ENCODE measurements around the gene PGAM2.

Gene PGAM2

DNA sequence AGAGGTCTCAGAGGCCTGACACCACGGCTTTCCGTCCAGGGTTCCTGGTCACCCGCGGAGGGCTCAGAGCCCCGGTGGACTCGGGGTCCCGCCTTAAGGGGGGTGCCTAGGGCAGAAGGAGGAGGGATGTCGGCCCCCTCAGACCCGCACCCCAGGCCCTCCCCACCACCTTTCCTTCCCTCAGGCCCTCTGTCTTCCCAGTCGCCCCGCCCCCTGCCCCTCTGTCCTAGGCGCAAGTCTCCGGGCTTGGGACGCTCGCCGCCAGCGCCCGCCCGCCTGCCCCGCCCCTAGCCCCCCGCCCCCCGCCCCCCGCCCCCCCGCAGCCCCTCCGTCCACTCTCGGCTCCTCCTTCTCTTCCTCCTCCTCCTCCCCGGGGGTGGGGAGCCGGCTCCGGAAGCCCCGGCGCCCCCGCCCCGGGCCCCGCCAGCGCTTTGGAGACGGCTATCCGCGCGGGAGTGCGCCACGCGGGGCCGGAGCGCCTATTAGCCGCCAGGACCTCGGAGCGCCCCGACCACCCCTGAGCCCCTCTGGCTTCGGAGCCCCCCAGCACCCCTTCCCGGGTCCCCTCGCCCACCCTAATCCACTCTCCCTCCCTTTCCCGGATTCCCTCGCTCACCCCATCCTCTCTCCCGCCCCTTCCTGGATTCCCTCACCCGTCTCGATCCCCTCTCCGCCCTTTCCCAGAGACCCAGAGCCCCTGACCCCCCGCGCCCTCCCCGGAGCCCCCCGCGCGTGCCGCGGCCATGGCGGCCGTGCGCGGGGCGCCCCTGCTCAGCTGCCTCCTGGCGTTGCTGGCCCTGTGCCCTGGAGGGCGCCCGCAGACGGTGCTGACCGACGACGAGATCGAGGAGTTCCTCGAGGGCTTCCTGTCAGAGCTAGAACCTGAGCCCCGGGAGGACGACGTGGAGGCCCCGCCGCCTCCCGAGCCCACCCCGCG is 38.8 kb upstream of the PGAM2 start, which contains the start of gene AEBP1:
Gene AEBP1 (plus strand): TSS at position 423 of the 937 bp plus-strand sequence. CDS start 321 bp downstream, at position 744.
- no peak for DNase-seq (ENCODE audit: low read depth in 2 of 2)

DNA sequence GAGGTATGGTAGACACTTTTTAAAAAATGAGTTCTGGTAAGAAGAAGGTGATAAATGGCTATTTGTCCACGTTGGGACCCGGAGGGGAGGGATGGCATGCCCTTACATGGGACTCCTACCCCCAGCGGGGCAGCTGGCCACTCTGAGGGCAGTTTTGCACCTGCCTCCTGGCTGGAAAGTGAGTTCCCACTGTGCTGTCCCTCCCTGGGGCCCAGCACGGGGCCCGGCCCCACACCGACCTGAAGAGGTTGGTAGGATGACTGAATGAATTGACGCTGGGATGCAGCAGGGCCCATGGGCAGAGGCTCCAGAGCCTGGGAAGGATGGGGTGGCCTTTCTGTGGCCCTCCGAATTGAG is 38.2 kb upstream of the PGAM2 start:
- no peak for DNase-seq (ENCODE audit: low read depth in 2 of 2)

DNA sequence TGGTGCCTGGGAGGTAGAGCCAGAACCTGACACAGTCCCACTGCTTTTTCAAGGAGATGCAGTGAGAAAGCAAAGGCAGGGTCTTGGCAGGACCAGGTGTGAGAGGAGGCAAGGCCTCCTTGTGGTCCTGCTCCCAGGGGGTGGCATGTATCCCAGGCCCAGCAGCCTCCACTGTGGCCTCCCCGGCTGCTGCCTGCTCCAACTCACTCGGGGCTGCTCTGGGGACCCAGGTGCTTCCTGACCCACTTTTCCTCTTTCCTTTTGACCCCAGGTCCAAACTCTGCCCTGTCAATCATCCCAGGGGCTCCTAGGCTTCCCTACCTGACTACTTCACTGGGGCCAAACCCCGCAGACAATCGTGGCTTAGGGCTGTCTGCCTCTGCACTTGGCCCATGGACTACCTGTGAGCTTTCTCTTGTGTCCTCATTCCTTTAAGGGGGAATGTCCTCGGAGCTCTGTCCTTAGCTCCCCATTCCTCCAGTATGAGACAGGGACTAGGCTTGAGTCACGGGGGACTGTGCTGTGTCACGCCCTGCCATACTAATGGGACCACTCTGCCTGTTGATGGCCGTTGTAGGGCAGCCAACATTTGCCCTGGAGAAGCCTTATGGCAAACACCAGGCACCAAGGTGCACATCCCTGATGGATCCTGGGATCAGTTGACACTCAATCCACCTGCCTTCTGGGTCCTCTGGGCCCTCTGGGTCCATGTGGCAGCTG is 37.6 kb upstream of the PGAM2 start:
- no peak for DNase-seq (ENCODE audit: low read depth in 2 of 2)

DNA sequence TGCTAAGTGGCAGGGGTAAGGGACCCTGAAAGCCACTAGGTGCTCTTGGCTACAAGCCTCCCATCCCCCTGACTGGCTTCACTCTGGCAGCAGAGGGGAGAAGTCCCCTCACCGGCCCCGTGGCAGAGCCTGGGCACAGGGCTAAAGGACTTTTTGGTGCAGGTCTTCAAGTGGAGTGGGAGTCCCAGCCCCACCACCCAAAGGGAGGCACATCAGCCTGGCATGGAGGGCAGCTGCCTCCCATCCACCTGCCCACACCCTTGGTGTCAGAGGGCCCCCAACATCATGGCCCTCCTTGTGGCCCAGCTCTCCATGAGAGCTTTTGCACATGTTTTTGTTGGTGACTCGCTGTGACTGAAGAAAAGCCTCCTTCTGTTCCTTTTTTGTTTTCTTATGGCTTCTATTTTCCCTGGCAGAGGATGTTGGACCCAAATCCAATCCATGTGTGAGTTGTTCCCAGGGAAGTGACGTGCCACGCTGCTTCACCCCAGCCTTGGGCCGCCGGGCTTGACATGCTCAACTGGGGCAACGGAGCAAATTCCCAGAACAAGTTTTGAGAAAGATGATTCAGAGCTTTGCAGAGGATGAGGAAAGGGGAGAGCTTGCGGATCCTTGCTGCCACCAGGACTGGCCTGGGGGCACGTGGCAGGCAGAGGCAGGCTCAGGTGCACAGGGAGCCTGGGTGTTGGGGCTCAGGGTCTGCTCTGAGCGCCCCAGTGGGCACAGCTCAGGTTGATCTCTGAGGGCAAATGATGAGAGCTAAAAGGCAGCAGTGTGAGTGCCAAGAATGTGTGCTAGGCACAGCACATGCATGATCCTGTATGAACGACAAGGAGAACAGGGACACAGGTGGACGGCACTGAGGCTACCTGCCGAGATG is 36.8 kb upstream of the PGAM2 start:
- no peak for DNase-seq (ENCODE audit: low read depth in 2 of 2)

DNA sequence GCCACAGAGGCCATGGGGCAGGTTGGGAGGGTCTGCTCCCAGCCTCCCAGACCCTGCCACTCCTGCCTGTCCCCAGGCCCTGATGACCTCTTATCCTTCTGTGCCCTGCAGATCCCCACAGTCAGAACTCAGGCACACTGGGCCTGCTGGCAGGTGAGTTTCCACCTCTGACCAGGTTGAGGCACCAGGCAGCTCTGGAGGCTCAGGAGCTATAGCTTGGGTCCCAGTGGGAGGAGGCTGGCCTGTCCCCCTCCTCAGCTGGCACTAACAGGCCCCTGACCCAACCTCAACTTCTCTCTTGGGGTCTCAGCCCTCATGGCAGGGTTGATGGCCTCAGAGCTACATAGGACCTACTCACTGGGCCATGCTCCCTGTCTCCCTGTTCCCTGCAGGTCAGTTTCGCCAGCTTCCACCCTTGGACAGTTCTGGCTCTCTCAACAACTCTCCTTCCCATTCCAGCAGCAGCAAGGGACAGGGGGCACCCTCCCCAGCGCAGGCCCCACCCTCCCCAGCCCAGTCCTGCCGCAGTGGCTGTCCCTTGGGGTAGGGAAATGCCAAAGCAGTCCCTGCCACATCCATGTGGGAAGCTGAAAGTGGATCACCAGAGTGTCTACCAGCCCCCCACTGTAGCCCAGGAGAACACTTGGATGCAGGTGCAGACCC is 36.1 kb upstream of the PGAM2 start:
- DNase-seq (ENCODE audit: low read depth in 2 of 2) = no peak

DNA sequence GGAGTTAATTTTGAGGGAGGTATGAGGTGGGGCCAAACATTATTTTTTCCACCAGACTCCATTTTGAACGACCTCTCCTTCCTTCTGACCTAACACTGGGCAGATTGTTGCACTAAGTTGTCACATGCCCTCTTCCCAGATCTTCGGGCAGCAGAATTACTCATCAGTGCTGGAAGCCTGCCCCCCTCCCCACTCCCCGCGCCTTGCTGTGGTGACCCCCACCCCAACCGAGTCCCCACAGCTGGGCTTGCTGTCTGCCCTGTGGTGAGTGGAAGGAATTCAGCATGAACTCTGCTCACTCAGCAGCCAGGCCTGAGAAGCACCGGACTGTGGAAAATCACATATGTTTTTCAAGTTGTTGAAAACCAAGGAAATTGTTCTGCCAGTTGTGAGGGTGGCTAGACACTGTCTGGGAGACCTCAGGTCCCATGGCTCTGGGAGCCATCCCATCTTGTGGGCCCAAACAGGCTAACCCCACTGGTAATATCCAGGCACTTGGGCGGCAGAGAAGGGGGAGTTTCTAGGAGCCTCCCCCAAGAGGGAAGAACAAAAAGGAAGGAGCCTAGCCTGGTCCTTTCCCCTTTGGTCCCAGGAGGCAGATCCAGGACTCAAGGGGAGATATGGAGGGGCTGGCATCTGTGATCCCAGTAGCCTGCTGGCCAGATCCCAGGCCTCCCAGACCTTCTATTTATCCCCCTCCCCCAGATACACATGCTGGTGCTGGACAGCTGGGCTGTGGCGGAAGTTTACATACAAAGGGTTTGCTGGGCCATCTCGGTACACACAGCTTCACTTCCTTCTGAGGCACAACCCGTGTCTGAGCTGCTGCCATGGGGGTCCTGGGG is 35.3 kb upstream of the PGAM2 start:
- DNase-seq (ENCODE audit: low read depth in 2 of 2) = no peak

DNA sequence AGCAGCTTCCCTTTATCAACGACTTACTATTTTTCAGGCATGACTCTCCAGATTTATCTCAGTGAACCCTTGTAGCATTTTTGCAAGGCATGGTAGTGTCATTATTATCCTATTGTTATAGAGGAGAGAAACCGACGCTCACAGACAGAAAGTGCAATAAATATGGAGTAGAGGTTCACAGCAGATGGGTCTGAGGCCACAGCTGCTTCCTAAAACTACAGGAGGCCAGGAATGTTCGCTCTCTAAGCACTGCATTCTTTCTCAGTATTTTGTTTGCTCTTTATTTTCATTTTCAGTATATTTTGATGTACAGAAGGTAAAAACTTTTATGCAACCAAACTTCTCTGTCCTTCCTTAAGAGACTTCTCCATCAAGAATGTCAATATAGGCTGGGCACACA is 34.3 kb upstream of the PGAM2 start:
- no peak for DNase-seq (ENCODE audit: low read depth in 2 of 2)

DNA sequence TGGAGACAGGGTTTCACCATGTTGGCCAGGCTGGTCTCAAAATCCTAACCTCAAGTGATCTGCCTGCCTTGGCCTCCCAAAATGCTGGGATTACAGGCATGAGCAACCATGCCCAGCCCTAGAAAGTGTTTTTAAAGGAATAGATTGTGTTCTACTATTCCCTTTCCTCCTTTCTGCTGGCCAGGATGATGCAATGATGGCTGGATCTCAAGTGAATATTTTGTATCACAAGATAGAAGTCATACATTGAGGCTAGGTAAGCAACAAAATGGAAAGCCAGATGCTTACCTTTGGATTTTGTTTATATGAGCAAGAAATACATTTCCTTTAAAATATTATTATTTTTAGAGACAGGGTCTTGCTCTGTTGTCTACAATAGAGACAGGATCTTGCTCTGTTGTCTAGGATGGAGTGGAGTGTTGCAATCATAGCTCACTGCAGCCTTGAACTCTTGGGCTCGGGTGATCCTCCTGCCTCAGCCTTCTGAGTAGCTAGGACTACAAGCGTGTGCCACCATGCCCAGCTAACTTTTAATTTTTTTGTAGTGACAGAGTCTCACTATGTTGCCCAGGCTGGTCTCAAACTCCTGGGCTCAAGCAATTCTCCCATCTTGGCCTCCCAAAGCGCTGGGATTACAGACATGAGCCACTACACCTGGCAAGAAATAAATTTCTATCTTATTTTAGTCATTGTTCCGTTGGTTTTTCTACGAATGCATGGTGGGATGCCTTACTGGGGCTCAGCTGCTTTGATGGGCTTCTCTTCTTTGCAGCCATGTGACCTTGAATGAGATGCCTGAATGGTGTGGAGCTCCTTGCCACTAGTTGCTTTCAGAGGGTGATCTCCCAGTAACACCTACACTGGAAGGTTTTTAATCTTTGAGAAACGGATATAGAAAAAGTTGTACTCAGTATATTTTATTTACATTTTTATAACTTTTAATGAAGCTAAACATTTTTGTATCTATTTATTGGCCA is 33.0 kb upstream of the PGAM2 start:
- no peak for DNase-seq (ENCODE audit: low read depth in 2 of 2)

DNA sequence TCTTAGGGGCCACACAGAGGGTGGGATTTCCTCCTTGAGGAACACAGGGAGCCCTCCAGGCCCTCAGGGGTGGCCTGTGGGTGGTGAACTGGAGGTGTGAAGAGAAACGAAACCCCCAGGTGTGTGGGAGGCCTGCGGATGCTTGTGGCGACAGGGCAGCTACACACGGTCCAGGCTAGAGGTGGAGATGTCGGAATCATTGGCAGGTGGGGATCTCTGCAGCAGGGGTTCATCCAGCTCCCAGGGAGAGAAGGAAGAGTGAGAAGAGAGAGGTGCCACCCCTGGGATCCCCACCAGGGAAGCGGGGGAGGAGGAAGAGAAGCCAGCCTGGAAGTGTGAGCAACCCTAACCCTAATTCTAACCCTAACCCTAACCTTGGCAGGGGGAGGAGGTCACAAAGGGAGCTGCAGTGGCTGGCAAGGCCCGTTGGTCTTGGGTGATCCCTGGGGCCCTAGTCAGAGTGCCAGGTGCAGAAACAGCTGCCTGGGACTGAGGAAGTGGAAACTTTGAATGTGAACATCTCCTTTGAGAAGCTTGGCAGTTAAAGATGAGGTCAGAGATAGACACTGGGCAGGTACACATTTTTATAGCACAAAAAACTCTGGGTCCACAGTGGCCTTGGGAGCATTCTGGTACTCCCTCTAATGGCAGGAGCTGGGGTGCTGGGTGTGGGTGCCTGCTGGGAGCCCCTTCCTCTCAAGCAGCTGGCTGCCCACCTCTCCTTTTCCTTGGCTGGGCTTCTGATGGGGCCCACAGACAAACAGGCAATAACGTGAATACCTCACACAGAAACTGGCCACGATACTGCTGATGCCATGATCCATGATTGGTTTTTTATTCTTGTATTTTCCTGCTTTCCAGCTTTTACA is 31.9 kb upstream of the PGAM2 start:
- no peak for DNase-seq (ENCODE audit: low read depth in 2 of 2)

DNA sequence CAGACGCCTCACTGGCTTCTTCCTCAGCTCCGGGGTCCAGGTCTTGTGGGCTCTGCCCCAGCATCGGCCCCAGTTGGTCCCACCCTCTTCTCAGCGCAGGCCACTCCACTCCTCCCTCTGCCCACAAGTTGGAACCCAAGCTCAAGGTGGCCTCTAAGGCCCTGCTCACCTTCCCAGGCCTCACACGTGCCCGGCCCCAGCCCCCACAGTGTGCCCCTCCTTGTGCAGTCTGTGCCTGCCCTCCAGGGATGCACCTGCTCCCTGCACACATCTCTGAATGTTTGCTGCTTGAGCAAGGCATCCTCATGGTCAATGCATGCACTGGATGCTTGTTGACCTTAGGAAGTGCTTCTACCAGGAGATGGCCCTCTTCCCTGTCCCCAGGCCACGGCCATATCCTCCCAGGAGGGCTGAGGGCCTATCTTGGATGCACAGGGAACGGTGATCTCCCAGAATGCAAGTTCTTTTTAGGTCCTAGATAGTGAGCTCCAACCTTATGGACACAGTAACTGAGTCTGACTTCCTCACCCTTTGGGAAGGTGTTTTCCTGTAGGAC is 31.0 kb upstream of the PGAM2 start:
- no peak for DNase-seq (ENCODE audit: low read depth in 2 of 2)

DNA sequence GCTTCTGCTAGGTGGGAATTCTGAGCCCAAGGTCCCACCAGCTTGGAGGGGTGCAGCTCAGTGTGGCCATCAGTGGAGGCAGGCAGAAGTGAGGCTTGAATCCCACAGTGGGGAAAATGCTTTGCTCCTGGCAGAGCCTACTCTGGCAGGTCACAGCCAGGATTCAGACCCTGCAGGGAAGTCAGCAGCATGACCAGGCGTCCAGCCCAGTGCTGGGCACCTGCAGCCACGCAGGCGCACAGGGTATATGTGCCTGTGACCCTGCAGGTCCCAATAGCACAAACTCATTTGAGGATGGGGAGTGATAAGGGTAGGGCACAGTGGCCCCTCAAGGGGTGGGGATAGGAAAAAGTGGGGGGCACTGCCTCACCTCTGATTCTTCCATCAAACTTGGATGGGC is 30.4 kb upstream of the PGAM2 start:
- DNase-seq (ENCODE audit: low read depth in 2 of 2) = no peak

DNA sequence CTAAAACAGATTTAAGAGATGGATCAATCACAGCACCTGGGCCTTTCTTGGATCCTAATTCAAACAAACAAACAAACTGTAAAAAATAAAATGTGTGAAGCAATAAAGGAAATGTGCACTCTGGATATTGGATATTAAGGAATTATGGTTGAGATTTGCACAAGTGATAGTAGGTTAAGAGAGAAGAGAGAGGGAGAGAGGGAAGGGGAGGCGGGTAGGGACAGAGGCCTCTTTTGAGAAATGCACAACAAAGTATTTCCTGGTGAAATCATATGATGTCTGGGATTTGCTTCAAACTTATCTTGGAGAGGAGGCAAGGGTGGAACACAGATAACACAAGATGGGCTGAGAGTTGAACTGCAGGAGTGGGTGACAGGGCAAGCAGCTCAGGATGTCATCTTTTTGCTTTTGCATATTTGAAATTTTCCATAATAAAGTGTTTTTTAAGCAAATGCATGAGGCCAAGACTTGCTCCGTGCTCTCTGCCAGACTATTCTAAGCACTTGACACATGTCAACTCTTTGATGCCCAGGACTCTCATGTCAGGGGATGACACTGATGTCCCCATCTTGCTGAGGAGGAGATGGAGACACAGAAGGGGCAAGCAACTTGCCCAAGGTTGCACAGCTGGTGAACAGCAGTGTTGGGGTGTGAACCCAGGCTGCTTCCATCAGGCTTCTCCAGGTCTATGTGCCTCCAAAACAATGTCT is 29.7 kb upstream of the PGAM2 start:
- no peak for DNase-seq (ENCODE audit: low read depth in 2 of 2)

DNA sequence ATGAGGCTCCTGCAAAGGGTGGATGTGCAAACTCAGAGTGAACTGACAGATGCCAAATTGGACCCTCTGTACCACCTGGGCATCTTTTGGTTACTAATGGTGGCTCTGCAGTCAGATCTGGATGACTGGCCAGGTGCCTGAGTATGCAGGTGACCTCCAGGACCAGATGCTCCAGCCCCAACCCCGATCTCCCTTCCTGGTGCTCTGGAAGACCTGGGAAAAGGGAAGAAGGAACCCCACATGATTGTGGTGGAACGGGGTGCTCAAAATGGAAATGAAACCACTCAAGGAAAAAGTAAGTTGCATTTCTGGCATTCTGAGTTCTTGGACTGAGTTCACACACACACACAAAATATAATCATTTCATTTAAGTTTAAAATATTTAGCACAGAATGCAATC is 29.0 kb upstream of the PGAM2 start:
- DNase-seq (ENCODE audit: low read depth in 2 of 2) = no peak

DNA sequence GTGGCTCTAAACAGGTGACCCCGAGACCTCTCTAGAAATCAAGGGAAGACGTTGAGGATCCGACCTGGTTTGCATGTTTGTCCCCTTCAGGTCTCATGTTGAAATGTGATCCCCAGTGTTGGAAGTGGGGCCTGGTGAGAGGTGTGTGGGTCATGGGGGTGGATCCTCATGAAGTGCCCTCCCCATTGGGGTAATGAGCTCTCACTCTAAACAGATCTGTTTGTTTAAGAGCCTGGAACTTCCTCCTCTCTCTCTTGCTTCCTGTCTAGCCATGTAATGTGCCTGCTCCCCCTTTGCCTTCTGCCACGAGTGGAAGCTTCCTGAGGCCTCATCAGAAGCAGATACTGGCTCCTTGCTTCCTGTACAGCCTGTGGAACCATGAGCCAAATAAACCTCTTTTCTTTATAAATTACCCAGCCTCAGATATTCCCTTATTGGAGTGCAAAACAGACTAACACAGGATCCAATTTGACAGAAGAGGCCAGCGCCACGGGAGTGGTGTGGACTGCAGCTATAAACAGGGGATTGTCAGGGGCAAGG is 27.8 kb upstream of the PGAM2 start:
- DNase-seq (ENCODE audit: low read depth in 2 of 2) = no peak

DNA sequence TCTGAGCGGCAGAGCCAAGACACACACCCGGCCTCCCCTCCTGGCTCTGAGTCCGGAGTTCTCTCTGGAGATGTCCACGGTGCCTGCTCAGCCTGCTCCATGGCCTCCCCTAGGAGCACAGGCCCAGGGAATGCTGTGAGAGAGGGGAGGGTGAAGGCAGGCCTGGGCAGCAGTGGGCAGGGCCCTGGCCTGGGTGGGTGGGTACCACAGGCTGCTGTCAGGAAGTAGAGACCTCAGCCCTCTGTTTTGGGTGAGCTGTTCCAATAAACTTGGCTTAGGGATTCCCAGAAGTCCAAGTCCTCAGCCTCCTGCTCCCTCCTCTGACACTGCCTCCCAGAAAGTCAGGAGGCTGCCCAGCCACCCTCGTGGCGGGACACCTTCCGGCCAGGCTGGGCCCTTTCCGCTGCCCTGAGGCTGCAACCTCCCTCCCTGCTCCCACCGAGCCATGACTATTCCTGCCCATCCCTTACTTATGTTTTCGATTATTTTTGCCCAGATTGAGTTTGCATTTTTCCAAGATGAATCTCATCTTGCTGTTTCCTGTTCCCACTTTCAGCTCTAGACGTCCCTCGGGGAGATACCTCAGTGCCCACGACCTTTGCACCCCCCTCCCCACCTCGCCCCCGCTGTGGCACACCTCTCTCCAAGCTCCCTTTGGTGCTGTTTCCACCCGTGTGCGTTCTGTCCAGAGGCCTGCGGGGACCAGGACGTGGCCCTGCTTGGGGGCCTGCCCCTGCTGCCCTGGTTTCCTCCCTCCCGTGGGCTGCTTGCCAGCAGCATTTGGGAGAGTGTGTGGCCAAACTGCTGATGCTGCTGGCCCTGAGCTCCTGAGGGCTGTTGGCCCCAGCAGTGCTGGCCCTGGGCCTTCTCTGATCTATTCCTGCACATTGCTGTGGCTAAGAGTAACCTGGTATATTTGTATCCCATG is 22.8 kb upstream of the PGAM2 start:
- DNase-seq (ENCODE audit: low read depth in 2 of 2) = no peak

DNA sequence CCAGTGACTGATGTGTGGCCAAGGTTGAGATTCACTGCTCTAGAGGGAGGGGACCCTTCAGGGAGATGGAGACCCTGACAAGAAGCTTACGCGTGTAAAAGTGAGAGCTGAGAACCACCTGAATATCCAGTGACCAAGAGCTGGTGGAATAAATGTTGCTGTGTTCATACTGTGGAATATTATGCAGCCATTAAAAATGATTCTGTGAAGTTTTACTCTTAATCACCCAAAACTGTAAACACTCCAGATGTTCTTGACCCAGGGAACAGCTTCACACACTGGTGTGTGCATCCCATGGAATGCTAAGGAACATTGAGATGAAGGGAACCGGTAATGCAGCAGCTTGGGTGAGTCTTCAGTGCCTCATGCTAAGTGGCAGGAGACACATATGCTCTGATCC is 21.3 kb upstream of the PGAM2 start:
- no peak for DNase-seq (ENCODE audit: low read depth in 2 of 2)

Measured in stimulated activated CD8-positive, alpha-beta memory T cell treated with anti-CD3 and anti-CD28 coated beads, Interleukin-15, amount 100 ng/mL, for 48 hours (primary cell).